ENCODE results near the gene NPLOC4. TPM values are rescaled to one million over a fixed set of nuclear protein-coding genes. Genes with fewer than 3 reads are reported as not detected.
A peak's percentile ranks its signal among the peaks of the same experiment; 100 is the strongest.

Gene NPLOC4
- total RNA-seq (10 to 100 TPM; 65.6 to 67.4 TPM), polyA plus RNA-seq (10 to 100 TPM; 23.5 to 35.7 TPM)

GRCh38 chr17:81636505-81637288 lies at the start of gene NPLOC4, which contains the start of gene TSPAN10:
TSS of gene NPLOC4 (minus strand) at chr17:81637112. CDS start at chr17:81636930, 182 bp downstream.
TSS of gene TSPAN10 (plus strand) at chr17:81637196. CDS start at chr17:81642413, 5,217 bp downstream.
- Histone ChIP-seq H3K36me3 (ENCODE audit: control insufficient read depth in 4 of 4, insufficient read depth in 3 of 4, low read depth in 1 of 4, low read length in 3 of 4) (no peaks in the 10 kb centered on the region), H3K4me1 (ENCODE audit: control insufficient read depth in 4 of 4, insufficient read depth in 4 of 4, low read length in 3 of 4) (peaks cover 6 to 31% (median 17%) of the 10 kb centered on the region in 4 donors), H3K9ac (ENCODE audit: low read depth in 1 of 2, low read length in 2 of 2) (peak within 1 kb of the TSS; percentile 73 to 82), H3K27ac (ENCODE audit: low read depth in 1 of 2, low read length in 2 of 2) (peak within 1 kb of the TSS; percentile 64 to 68), H3K27me3 (ENCODE audit: control insufficient read depth in 4 of 4, insufficient read depth in 4 of 4, low read length in 3 of 4) (no peaks in the 10 kb centered on the region), H3K4me3 (ENCODE audit: low read depth in 1 of 3, low read length in 3 of 3) (peak within 1 kb of the TSS; percentile 75 to 90 (median 76)), H3K9me3 (ENCODE audit: control insufficient read depth in 4 of 4, low read length in 3 of 4) (no peaks in the 10 kb centered on the region)
- peak; percentile 91 for DNase-seq (ENCODE audit: low spot score)
- WGBS: under 1% methylated on average over 77 of the region's 77 CpGs
- no peak for TF ChIP-seq FOXA1 (IDR thresholded peaks at IDR 0.05)
- TF ChIP-seq EGR1 (IDR thresholded peaks at IDR 0.05; ENCODE audit: low read depth in 2 of 2): peak; percentile 98
- peak; percentile 42 for TF ChIP-seq YY1 (IDR thresholded peaks at IDR 0.05)
- TF ChIP-seq GABPA (IDR thresholded peaks at IDR 0.05 in 1 of 2, conservative IDR thresholded peaks at IDR 0.05 in 1 of 2): peak; percentile 62 to 84

GRCh38 chr17:81686614-81687013 lies 49.7 kb upstream of the NPLOC4 start:
- Histone ChIP-seq H3K9ac (ENCODE audit: low read depth in 1 of 2, low read length in 2 of 2) (no peak overlapping the region), H3K9me3 (ENCODE audit: control insufficient read depth in 4 of 4, low read length in 3 of 4) (no peaks in the 10 kb centered on the region), H3K27me3 (ENCODE audit: control insufficient read depth in 4 of 4, insufficient read depth in 4 of 4, low read length in 3 of 4) (no peaks in the 10 kb centered on the region), H3K36me3 (ENCODE audit: control insufficient read depth in 4 of 4, insufficient read depth in 3 of 4, low read depth in 1 of 4, low read length in 3 of 4) (peaks cover 9 to 52% (median 14%) of the 10 kb centered on the region in 4 donors), H3K4me1 (ENCODE audit: control insufficient read depth in 4 of 4, insufficient read depth in 4 of 4, low read length in 3 of 4) (peaks cover 10 to 33% (median 28%) of the 10 kb centered on the region in 4 donors), H3K4me3 (ENCODE audit: low read depth in 1 of 3, low read length in 3 of 3) (no peak overlapping the region), H3K27ac (ENCODE audit: low read depth in 1 of 2, low read length in 2 of 2) (no peak overlapping the region)
- WGBS: 95% methylated on average over 20 of the region's 20 CpGs
- TF ChIP-seq ZBTB33 (IDR thresholded peaks at IDR 0.05): no peak
- TF ChIP-seq TAF1 (conservative IDR thresholded peaks at IDR 0.05): no peak
- no peak for TF ChIP-seq FOXA2 (IDR thresholded peaks at IDR 0.05)
- TF ChIP-seq YY1 (IDR thresholded peaks at IDR 0.05): no peak
- TF ChIP-seq RAD21 (IDR thresholded peaks at IDR 0.05): no peak
- no peak for DNase-seq (ENCODE audit: low spot score)

DNA sequence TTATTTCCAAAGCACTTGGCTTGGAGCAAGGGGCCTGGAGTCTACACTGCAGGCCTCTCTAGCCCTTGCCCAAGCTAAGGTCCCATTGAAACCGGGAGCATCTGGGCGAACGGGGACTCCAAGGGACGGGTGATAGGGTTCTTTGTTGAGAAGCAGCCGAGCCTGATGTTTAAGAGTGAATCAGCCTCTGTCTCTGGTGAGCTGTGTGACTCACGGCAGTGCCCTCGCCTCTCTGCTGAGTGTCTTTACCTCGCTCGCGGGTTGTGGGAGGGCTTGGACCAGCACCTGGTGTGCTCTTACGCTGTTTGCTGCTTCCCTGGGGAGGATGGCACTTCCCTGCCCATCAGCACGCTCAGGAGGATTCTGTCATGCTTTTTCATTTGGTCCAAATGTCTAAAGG lies 48.2 kb upstream of the NPLOC4 start:
- H3K4me3 ChIP-seq (ENCODE audit: low read depth in 1 of 3, low read length in 3 of 3): peak overlapping the region in 1 of 3 donors; percentile 70
- H3K27ac ChIP-seq (ENCODE audit: low read depth in 1 of 2, low read length in 2 of 2): no peak overlapping the region
- peak overlapping the region in 1 of 2 donors; percentile 72 for H3K9ac ChIP-seq (ENCODE audit: low read depth in 1 of 2, low read length in 2 of 2)
- no peaks in the 10 kb centered on the region for H3K27me3 ChIP-seq (ENCODE audit: control insufficient read depth in 4 of 4, insufficient read depth in 4 of 4, low read length in 3 of 4)
- WGBS: 85% methylated on average over 12 of the region's 12 CpGs
- no peaks in the 10 kb centered on the region for H3K9me3 ChIP-seq (ENCODE audit: control insufficient read depth in 4 of 4, low read length in 3 of 4)
- H3K36me3 ChIP-seq (ENCODE audit: control insufficient read depth in 4 of 4, insufficient read depth in 3 of 4, low read depth in 1 of 4, low read length in 3 of 4): peaks cover 3 to 37% (median 12%) of the 10 kb centered on the region in 4 donors
- H3K4me1 ChIP-seq (ENCODE audit: control insufficient read depth in 4 of 4, insufficient read depth in 4 of 4, low read length in 3 of 4): peaks cover 12 to 45% (median 37%) of the 10 kb centered on the region in 4 donors
- no peak for DNase-seq (ENCODE audit: low spot score)
- TF ChIP-seq SP1 (IDR thresholded peaks at IDR 0.05): no peak
- no peak for TF ChIP-seq YY1 (IDR thresholded peaks at IDR 0.05)
- no peak for TF ChIP-seq JUND (IDR thresholded peaks at IDR 0.05)
- TF ChIP-seq NR2F2 (IDR thresholded peaks at IDR 0.05): no peak
- no peak for TF ChIP-seq TAF1 (conservative IDR thresholded peaks at IDR 0.05)
- TF ChIP-seq, protein P1, sequence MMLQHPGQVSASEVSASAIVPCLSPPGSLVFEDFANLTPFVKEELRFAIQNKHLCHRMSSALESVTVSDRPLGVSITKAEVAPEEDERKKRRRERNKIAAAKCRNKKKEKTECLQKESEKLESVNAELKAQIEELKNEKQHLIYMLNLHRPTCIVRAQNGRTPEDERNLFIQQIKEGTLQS (IDR thresholded peaks at IDR 0.05): no peak
- TF ChIP-seq HNF4G (IDR thresholded peaks at IDR 0.05): no peak
- TF ChIP-seq HNF4A (conservative IDR thresholded peaks at IDR 0.05): no peak
- no peak for TF ChIP-seq MAX (IDR thresholded peaks at IDR 0.05)
- TF ChIP-seq FOXA1 (IDR thresholded peaks at IDR 0.05): no peak
- TF ChIP-seq, protein P2, sequence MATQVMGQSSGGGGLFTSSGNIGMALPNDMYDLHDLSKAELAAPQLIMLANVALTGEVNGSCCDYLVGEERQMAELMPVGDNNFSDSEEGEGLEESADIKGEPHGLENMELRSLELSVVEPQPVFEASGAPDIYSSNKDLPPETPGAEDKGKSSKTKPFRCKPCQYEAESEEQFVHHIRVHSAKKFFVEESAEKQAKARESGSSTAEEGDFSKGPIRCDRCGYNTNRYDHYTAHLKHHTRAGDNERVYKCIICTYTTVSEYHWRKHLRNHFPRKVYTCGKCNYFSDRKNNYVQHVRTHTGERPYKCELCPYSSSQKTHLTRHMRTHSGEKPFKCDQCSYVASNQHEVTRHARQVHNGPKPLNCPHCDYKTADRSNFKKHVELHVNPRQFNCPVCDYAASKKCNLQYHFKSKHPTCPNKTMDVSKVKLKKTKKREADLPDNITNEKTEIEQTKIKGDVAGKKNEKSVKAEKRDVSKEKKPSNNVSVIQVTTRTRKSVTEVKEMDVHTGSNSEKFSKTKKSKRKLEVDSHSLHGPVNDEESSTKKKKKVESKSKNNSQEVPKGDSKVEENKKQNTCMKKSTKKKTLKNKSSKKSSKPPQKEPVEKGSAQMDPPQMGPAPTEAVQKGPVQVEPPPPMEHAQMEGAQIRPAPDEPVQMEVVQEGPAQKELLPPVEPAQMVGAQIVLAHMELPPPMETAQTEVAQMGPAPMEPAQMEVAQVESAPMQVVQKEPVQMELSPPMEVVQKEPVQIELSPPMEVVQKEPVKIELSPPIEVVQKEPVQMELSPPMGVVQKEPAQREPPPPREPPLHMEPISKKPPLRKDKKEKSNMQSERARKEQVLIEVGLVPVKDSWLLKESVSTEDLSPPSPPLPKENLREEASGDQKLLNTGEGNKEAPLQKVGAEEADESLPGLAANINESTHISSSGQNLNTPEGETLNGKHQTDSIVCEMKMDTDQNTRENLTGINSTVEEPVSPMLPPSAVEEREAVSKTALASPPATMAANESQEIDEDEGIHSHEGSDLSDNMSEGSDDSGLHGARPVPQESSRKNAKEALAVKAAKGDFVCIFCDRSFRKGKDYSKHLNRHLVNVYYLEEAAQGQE (IDR thresholded peaks at IDR 0.05): no peak
- no peak for TF ChIP-seq CTCF (IDR thresholded peaks at IDR 0.05; ENCODE audit: low read depth, low read length, missing input control)
- TF ChIP-seq EGR1 (IDR thresholded peaks at IDR 0.05; ENCODE audit: low read depth in 2 of 2): no peak
